ENCODE results near the gene TENM4. TPM values are rescaled to one million over a fixed set of nuclear protein-coding genes. Genes with fewer than 3 reads are reported as not detected.

Gene TENM4
- polyA plus RNA-seq, 1 of the 3 experiments (the other 2 are of a cell fraction): 16.7 TPM

DNA sequence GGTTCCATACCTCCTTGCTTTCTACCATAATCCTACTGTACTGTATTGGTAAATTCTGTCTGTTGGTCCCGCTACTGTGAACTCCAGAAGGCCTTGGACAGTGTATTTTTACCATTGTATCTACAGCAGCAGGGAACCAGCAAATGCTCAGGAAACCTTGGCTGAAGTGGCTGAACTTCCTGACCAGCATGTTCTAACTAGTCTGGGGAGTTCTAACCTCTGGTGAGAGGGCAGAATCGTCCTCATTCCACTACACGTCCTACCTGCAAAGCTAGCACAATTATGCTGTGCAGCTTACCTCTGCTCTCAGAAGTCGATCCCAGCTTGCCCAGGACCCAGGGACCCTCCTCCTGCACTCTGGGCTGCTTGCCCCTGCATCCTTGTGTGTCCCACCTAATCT, 283.1 kb downstream of the TENM4 start:
- H3K27ac ChIP-seq (ENCODE audit: low read depth in 2 of 2, low read length in 1 of 2): no peak overlapping the region
- no peaks in the 10 kb centered on the region for H4K20me1 ChIP-seq (ENCODE audit: insufficient read depth)
- H3K27me3 ChIP-seq (ENCODE audit: insufficient read depth): no peaks in the 10 kb centered on the region
- no peak overlapping the region for H3K9ac ChIP-seq
- no peaks in the 10 kb centered on the region for H3K9me3 ChIP-seq
- no peaks in the 10 kb centered on the region for H3K36me3 ChIP-seq (replicated peaks in 1 of 2; ENCODE audit: control insufficient read depth in 1 of 2, insufficient read depth in 2 of 2, low read length in 1 of 2)
- no peaks in the 10 kb centered on the region for H3K4me1 ChIP-seq (ENCODE audit: control insufficient read depth in 1 of 2, insufficient read depth in 2 of 2, low read depth in 1 of 2, low read length in 1 of 2)
- DNase-seq: no peak
- POLR2A ChIA-PET: no interaction called here
- CTCF ChIA-PET: interaction anchor here (1.5 kb wide), 1 partner anchor 243 kb away, joined by 3 read pairs; no protein-coding TSS in a partner anchor
- no peak for TF ChIP-seq FOXJ3 (CRISPR knock-in tag; IDR thresholded peaks at IDR 0.05)
- TF ChIP-seq GATA2 (CRISPR knock-in tag; IDR thresholded peaks at IDR 0.05): no peak
- no peak for TF ChIP-seq RAD21 (IDR thresholded peaks at IDR 0.05; ENCODE audit: low read length)
- no peak for TF ChIP-seq RFX5 (IDR thresholded peaks at IDR 0.05; ENCODE audit: low read length)
- TF ChIP-seq JUND (IDR thresholded peaks at IDR 0.05): no peak
- TF ChIP-seq YY1 (IDR thresholded peaks at IDR 0.05; ENCODE audit: low read depth): no peak
- TF ChIP-seq, protein P1, sequence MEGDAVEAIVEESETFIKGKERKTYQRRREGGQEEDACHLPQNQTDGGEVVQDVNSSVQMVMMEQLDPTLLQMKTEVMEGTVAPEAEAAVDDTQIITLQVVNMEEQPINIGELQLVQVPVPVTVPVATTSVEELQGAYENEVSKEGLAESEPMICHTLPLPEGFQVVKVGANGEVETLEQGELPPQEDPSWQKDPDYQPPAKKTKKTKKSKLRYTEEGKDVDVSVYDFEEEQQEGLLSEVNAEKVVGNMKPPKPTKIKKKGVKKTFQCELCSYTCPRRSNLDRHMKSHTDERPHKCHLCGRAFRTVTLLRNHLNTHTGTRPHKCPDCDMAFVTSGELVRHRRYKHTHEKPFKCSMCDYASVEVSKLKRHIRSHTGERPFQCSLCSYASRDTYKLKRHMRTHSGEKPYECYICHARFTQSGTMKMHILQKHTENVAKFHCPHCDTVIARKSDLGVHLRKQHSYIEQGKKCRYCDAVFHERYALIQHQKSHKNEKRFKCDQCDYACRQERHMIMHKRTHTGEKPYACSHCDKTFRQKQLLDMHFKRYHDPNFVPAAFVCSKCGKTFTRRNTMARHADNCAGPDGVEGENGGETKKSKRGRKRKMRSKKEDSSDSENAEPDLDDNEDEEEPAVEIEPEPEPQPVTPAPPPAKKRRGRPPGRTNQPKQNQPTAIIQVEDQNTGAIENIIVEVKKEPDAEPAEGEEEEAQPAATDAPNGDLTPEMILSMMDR (IDR thresholded peaks at IDR 0.05): no peak
- no peak overlapping the region for H3K4me3 ChIP-seq (ENCODE audit: low read depth in 2 of 2, low read length in 1 of 2)
- no peak overlapping the region for H3K4me2 ChIP-seq
- no peaks in the 10 kb centered on the region for H3F3A ChIP-seq (replicated peaks; ENCODE audit: insufficient read depth)
- no peaks in the 10 kb centered on the region for H3K79me2 ChIP-seq (ENCODE audit: insufficient read depth)
- WGBS (ENCODE audit: low lambda C conversion rate): 57% methylated on average over 2 of the region's 4 CpGs
- H3K9me2 ChIP-seq: no peaks in the 10 kb centered on the region
- H2AFZ ChIP-seq (ENCODE audit: low read depth): no peak overlapping the region

DNA sequence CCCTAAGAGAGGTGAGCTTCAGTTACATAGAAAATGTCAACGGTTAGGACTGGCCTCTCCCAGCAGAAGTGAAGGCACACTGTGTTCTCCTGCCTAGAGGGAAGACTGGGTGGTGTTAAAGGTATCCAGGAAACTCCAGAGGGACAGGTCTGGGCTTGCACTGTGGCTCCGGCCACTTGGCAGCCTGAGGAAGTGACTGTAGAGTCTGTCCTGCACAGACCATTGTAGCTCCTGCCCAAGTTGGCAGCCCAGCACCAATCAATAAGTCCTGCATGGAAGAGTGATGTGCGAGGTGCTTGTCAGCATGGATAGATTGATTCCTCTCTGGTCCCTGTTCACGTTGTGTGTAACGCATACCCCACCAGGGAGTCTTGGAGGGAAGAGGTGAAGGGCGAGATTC, 284.8 kb downstream of the TENM4 start:
- no peak overlapping the region for H3K4me2 ChIP-seq
- no peaks in the 10 kb centered on the region for H3K79me2 ChIP-seq (ENCODE audit: insufficient read depth)
- H3F3A ChIP-seq (replicated peaks; ENCODE audit: insufficient read depth): no peaks in the 10 kb centered on the region
- TF ChIP-seq NFIC (IDR thresholded peaks at IDR 0.05; ENCODE audit: borderline replicate concordance) (no peak), POLR2AphosphoS5 (IDR thresholded peaks at IDR 0.05; ENCODE audit: low read depth, low read length) (no peak), JUND (IDR thresholded peaks at IDR 0.05) (no peak), PBX3 (IDR thresholded peaks at IDR 0.05) (no peak), FOSL2 (IDR thresholded peaks at IDR 0.05; ENCODE audit: borderline replicate concordance, low read depth) (no peak), TEAD4 (IDR thresholded peaks at IDR 0.05; ENCODE audit: borderline replicate concordance, insufficient read depth) (no peak), SIN3A (IDR thresholded peaks at IDR 0.05; ENCODE audit: borderline replicate concordance, low read depth, low read length) (no peak), GATA2 (CRISPR knock-in tag; IDR thresholded peaks at IDR 0.05) (no peak), MEF2A (IDR thresholded peaks at IDR 0.05; ENCODE audit: borderline replicate concordance, low read depth) (no peak)
- TF ChIP-seq, protein P1 (IDR thresholded peaks at IDR 0.05): no peak
- TF ChIP-seq, protein P2, sequence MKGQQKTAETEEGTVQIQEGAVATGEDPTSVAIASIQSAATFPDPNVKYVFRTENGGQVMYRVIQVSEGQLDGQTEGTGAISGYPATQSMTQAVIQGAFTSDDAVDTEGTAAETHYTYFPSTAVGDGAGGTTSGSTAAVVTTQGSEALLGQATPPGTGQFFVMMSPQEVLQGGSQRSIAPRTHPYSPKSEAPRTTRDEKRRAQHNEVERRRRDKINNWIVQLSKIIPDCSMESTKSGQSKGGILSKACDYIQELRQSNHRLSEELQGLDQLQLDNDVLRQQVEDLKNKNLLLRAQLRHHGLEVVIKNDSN (IDR thresholded peaks at IDR 0.05; ENCODE audit: borderline replicate concordance, low read depth): no peak
- no peaks in the 10 kb centered on the region for H3K36me3 ChIP-seq (replicated peaks in 1 of 2; ENCODE audit: control insufficient read depth in 1 of 2, insufficient read depth in 2 of 2, low read length in 1 of 2)
- no peaks in the 10 kb centered on the region for H3K9me3 ChIP-seq
- POLR2A ChIA-PET: no interaction called here
- H3K27ac ChIP-seq (ENCODE audit: low read depth in 2 of 2, low read length in 1 of 2): no peak overlapping the region
- H4K20me1 ChIP-seq (ENCODE audit: insufficient read depth): no peaks in the 10 kb centered on the region
- H3K9ac ChIP-seq: no peak overlapping the region
- no peak overlapping the region for H2AFZ ChIP-seq (ENCODE audit: low read depth)
- WGBS (ENCODE audit: low lambda C conversion rate): 89% methylated on average over 6 of the region's 6 CpGs
- H3K4me3 ChIP-seq (ENCODE audit: low read depth in 2 of 2, low read length in 1 of 2): no peak overlapping the region
- CTCF ChIA-PET: interaction anchor here (1.0 kb wide), 1 partner anchor 15 kb away, joined by 3 read pairs; no protein-coding TSS in a partner anchor
- H3K4me1 ChIP-seq (ENCODE audit: control insufficient read depth in 1 of 2, insufficient read depth in 2 of 2, low read depth in 1 of 2, low read length in 1 of 2): no peaks in the 10 kb centered on the region
- no peak for DNase-seq
- H3K27me3 ChIP-seq (ENCODE audit: insufficient read depth): no peaks in the 10 kb centered on the region
- H3K9me2 ChIP-seq: no peaks in the 10 kb centered on the region

Measured in SK-N-SH (cell line).